NCI-H345 treated with DMSO at 0.1 percent for 48 hours (cell line): Measurements from ENCODE around the gene ZPLD1.

Source experiments
- DNase-seq: peaks from one replicate; lab custom pipeline; 2025; ENCODE audit not compliant: unreplicated experiment; lab: John Stamatoyannopoulos, UW

The ZPLD1 gene

GRCh38 chr3:102466001-102466400, 31.2 kb downstream of the ZPLD1 start:
- DNase-seq, result no peak

GRCh38 chr3:102470066-102470465, 35.3 kb downstream of the ZPLD1 start:
- DNase-seq, result no peak

GRCh38 chr3:102471001-102471400, 36.2 kb downstream of the ZPLD1 start:
- DNase-seq, result no peak

- no peak for DNase-seq
Measured at GRCh38 chr3:102471491-102471890, 36.7 kb downstream of the ZPLD1 start.

- no peak for DNase-seq
Measured at GRCh38 chr3:102473648-102474047, 38.8 kb downstream of the ZPLD1 start.

- DNase-seq, result no peak
Measured at GRCh38 chr3:102474207-102474606, 39.4 kb downstream of the ZPLD1 start.

- no peak for DNase-seq
Measured at GRCh38 chr3:102476198-102476597, 41.4 kb downstream of the ZPLD1 start.

- no peak for DNase-seq
Measured at GRCh38 chr3:102478160-102478559, 43.3 kb downstream of the ZPLD1 start.

- no peak for DNase-seq
Measured at GRCh38 chr3:102480139-102480538, 45.3 kb downstream of the ZPLD1 start.

- no peak for DNase-seq
Measured at GRCh38 chr3:102481050-102481449, 46.2 kb downstream of the ZPLD1 start.

- no peak for DNase-seq
Measured at GRCh38 chr3:102483556-102483955, 48.7 kb downstream of the ZPLD1 start.

GRCh38 chr3:102484363-102484762, 49.5 kb downstream of the ZPLD1 start:
- DNase-seq, result no peak

- no peak for DNase-seq
Measured at GRCh38 chr3:102485701-102486100, 50.9 kb downstream of the ZPLD1 start.

GRCh38 chr3:102488331-102488730, 53.5 kb downstream of the ZPLD1 start:
- no peak for DNase-seq

- no peak for DNase-seq
Measured at GRCh38 chr3:102492300-102492699, 57.5 kb downstream of the ZPLD1 start.

- DNase-seq, result no peak
Measured at GRCh38 chr3:102497571-102497970, 62.8 kb downstream of the ZPLD1 start.

GRCh38 chr3:102505542-102505941, 70.7 kb downstream of the ZPLD1 start:
- no peak for DNase-seq

GRCh38 chr3:102510663-102511062, 75.8 kb downstream of the ZPLD1 start:
- no peak for DNase-seq

- DNase-seq, result no peak
Measured at GRCh38 chr3:102511168-102511567, 76.4 kb downstream of the ZPLD1 start.

- DNase-seq, result no peak
Measured at GRCh38 chr3:102511639-102512038, 76.8 kb downstream of the ZPLD1 start.

GRCh38 chr3:102512734-102513504, 78.1 kb downstream of the ZPLD1 start:
- DNase-seq, result peak; percentile 6

- DNase-seq, result no peak
Measured at GRCh38 chr3:102514241-102514640, 79.4 kb downstream of the ZPLD1 start.

- no peak for DNase-seq
Measured at GRCh38 chr3:102521246-102521645, 86.4 kb downstream of the ZPLD1 start.
